SK-N-SH (cell line): ENCODE measurements around the gene PHLDB2. TPM values are rescaled to one million over a fixed set of nuclear protein-coding genes. Genes with fewer than 3 reads are reported as not detected.

Source experiments
- CHD2 ChIP-seq: fragments of 150-350 bp; IDR thresholded peaks from 2 replicates; pipeline ENCODE4 v1.6.1; 2018; ENCODE audit warnings: low read length; ENCODE audit not compliant: partially characterized antibody
- ELF1 ChIP-seq: IDR thresholded peaks from 2 replicates; pipeline ENCODE4 v1.4.0; 2012
- EP300 ChIP-seq, 2 experiments: IDR thresholded peaks; 2 replicates each; pipeline versions ENCODE4 v1.4.0 to v1.6.1; 2012; ENCODE audit warnings: borderline replicate concordance in 1 of 2, low read depth in 1 of 2, low read length in 1 of 2
- FOSL2 ChIP-seq: IDR thresholded peaks from 2 replicates; pipeline ENCODE4 v1.4.0; 2012; ENCODE audit warnings: low read depth, mild to moderate bottlenecking, moderate library complexity, borderline replicate concordance
- FOXJ3 ChIP-seq: sonication (generic); formaldehyde crosslinking; IDR thresholded peaks from 2 replicates; pipeline ENCODE4 v1.5.1; 2020; ENCODE audit warnings: mild to moderate bottlenecking, missing genetic modification reagents
- FOXM1 ChIP-seq: IDR thresholded peaks from 2 replicates; pipeline ENCODE4 v1.4.0; 2012; ENCODE audit warnings: low read depth, mild to moderate bottlenecking
- IRF3 ChIP-seq: fragments of 150-350 bp; IDR thresholded peaks from 2 replicates; pipeline ENCODE4 v1.6.1; 2016; ENCODE audit warnings: mild to moderate bottlenecking, low read depth, low read length
- MEF2A ChIP-seq: IDR thresholded peaks from 2 replicates; pipeline ENCODE4 v1.4.0; 2012; ENCODE audit warnings: low read depth, borderline replicate concordance
- NRF1 ChIP-seq: IDR thresholded peaks from 2 replicates; pipeline ENCODE4 v1.6.1; 2012; ENCODE audit warnings: low read depth, mild to moderate bottlenecking, low read length
- PBX3 ChIP-seq: IDR thresholded peaks from 2 replicates; pipeline ENCODE4; 2012
- RAD21 ChIP-seq: IDR thresholded peaks from 2 replicates; pipeline ENCODE4 v1.6.1; 2012; ENCODE audit warnings: mild to moderate bottlenecking, low read length
- RXRA ChIP-seq: IDR thresholded peaks from 2 replicates; pipeline ENCODE4 v1.4.0; 2012; ENCODE audit warnings: low read depth, mild to moderate bottlenecking, borderline replicate concordance
- TAF1 ChIP-seq: IDR thresholded peaks from 2 replicates; pipeline ENCODE4 v1.6.1; 2012; ENCODE audit warnings: low read depth, mild to moderate bottlenecking, low read length, moderate library complexity, borderline replicate concordance
- TEAD4 ChIP-seq: IDR thresholded peaks from 2 replicates; pipeline ENCODE4 v1.4.0; 2012; ENCODE audit warnings: mild to moderate bottlenecking, borderline replicate concordance; ENCODE audit not compliant: insufficient read depth
- polyA plus RNA-seq, 3 experiments: library from polyadenylated mRNA; depleted of rRNA; stranded (reverse); fragments of >200 nt; gene quantifications; 2 replicates each; pipeline ENCODE4 v1.2.3, GENCODE V29; 2012
- TF ChIP-seq, protein P1 (sequence below): IDR thresholded peaks from 2 replicates; pipeline ENCODE4 v1.4.0; 2012; ENCODE audit warnings: low read depth
- TF ChIP-seq, protein P2 (sequence below): fragments of 150-350 bp; IDR thresholded peaks from 2 replicates; pipeline ENCODE4 v1.6.1; 2017; ENCODE audit warnings: antibody characterized with exemption, low read length, low read depth, borderline replicate concordance
- TF ChIP-seq, protein P3 (sequence below): IDR thresholded peaks from 2 replicates; pipeline ENCODE4 v1.4.0; 2012; ENCODE audit warnings: low read depth, borderline replicate concordance

The PHLDB2 gene
- polyA plus RNA-seq, 1 of the 3 experiments (the other 2 are of a cell fraction) = 18.0 TPM

- TF ChIP-seq CHD2 (no peak), FOXM1 (no peak), RAD21 (no peak), PBX3 (no peak), EP300 (IDR thresholded peaks at IDR 0.05; ENCODE audit: borderline replicate concordance in 1 of 2, low read depth in 1 of 2, low read length in 1 of 2) (peak in 1 of 2 experiments; percentile 40; a peak in 1 of 4 replicates), IRF3 (no peak), TAF1 (no peak), RXRA (peak; percentile 36; the same call in 1 of the 2 replicates), FOSL2 (peak; percentile 44; the same call in 1 of the 2 replicates), ELF1 (no peak), MEF2A (no peak), TEAD4 (peak; percentile 59; the same call in 1 of the 2 replicates), NRF1 (no peak), FOXJ3 (CRISPR knock-in tag) (no peak)
- TF ChIP-seq, protein P1, sequence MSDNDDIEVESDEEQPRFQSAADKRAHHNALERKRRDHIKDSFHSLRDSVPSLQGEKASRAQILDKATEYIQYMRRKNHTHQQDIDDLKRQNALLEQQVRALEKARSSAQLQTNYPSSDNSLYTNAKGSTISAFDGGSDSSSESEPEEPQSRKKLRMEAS = no peak
- TF ChIP-seq, protein P2, sequence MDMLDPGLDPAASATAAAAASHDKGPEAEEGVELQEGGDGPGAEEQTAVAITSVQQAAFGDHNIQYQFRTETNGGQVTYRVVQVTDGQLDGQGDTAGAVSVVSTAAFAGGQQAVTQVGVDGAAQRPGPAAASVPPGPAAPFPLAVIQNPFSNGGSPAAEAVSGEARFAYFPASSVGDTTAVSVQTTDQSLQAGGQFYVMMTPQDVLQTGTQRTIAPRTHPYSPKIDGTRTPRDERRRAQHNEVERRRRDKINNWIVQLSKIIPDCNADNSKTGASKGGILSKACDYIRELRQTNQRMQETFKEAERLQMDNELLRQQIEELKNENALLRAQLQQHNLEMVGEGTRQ = no peak
- TF ChIP-seq, protein P3, sequence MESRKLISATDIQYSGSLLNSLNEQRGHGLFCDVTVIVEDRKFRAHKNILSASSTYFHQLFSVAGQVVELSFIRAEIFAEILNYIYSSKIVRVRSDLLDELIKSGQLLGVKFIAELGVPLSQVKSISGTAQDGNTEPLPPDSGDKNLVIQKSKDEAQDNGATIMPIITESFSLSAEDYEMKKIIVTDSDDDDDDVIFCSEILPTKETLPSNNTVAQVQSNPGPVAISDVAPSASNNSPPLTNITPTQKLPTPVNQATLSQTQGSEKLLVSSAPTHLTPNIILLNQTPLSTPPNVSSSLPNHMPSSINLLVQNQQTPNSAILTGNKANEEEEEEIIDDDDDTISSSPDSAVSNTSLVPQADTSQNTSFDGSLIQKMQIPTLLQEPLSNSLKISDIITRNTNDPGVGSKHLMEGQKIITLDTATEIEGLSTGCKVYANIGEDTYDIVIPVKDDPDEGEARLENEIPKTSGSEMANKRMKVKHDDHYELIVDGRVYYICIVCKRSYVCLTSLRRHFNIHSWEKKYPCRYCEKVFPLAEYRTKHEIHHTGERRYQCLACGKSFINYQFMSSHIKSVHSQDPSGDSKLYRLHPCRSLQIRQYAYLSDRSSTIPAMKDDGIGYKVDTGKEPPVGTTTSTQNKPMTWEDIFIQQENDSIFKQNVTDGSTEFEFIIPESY = no peak
These were observed 58.2 kb downstream of the PHLDB2 start (continued) for GRCh38 chr3:111917300-111917699.
